GM10248 (cell line): ENCODE measurements around the gene FAM107B.
A peak's percentile ranks its signal among the peaks of the same experiment; 100 is the strongest.

Experiments used
- CTCF ChIA-PET: fragments of 300-600 bp; sonication (Branson Sonifier 250); formaldehyde crosslinking; extraction: SDS; loops from one replicate; lab custom pipeline; 2021; ENCODE audit warnings: antibody characterized with exemption; lab: Yijun Ruan, JAX
- POLR2A ChIA-PET: fragments of 350-650 bp; sonication (Branson Sonifier 250); formaldehyde crosslinking; extraction: SDS; loops from one replicate; lab custom pipeline; 2020; ENCODE audit warnings: antibody characterized with exemption; lab: Yijun Ruan, JAX
- DNase-seq: peaks from one replicate; pipeline ENCODE4 v3.0.0; 2012; ENCODE audit errors: extremely low spot score
- CTCF ChIP-seq: IDR thresholded peaks from 2 replicates; pipeline ENCODE4 v1.5.1; 2012; ENCODE audit warnings: mild to moderate bottlenecking, low read depth; ENCODE audit errors: extremely low read depth, missing control alignments, control extremely low read depth

FAM107B gene

GRCh38 chr10:14606633-14607032 lies 168.1 kb downstream of the FAM107B start:
- CTCF ChIA-PET, result interaction anchor here (1.1 to 1.5 kb wide), 2 partner anchors 39 to 216 kb away, joined by 3 to 5 read pairs; no protein-coding TSS in a partner anchor
- TF ChIP-seq CTCF, result no peak
- no peak for DNase-seq
- POLR2A ChIA-PET, result no interaction called here

- ChIA-PET CTCF (interaction anchor here (1.1 to 1.5 kb wide), 3 partner anchors 40 to 218 kb away, joined by 3 to 5 read pairs (median 3); no protein-coding TSS in a partner anchor), POLR2A (interaction anchor here (1.8 kb wide), 1 partner anchor 232 kb away, joined by 5 read pairs; the partner anchor contains the start of genes CDNF, HSPA14 and MSANTD7)
- no peak for TF ChIP-seq CTCF
- DNase-seq, result peak; percentile 65
Measured at GRCh38 chr10:14605231-14605925, 169.3 kb downstream of the FAM107B start.

GRCh38 chr10:14604181-14605142 lies 170.2 kb downstream of the FAM107B start:
- DNase-seq, result peak; percentile 84
- ChIA-PET CTCF (interaction anchor here (1.1 kb wide), 1 partner anchor 47 kb away, joined by 3 read pairs; no protein-coding TSS in a partner anchor), POLR2A (interaction anchor here (0.7 to 1.8 kb wide), 3 partner anchors 233 to 885 kb away, joined by 4 to 5 read pairs (median 4); partner anchors contain the start of genes CDNF, HSPA14 and MSANTD7)
- TF ChIP-seq CTCF, result no peak

GRCh38 chr10:14603534-14604102 lies 171.1 kb downstream of the FAM107B start:
- POLR2A ChIA-PET, result interaction anchor here (0.7 kb wide), 2 partner anchors 350 to 884 kb away, joined by 4 read pairs; no protein-coding TSS in a partner anchor
- no peak for DNase-seq
- no peak for TF ChIP-seq CTCF
- CTCF ChIA-PET, result no interaction called here

GRCh38 chr10:14602807-14603533 lies 171.7 kb downstream of the FAM107B start:
- TF ChIP-seq CTCF, result no peak
- ChIA-PET POLR2A (no interaction called here), CTCF (no interaction called here)
- no peak for DNase-seq
